Measurements from ENCODE around the gene SPSB1. TPM values are rescaled to one million over a fixed set of nuclear protein-coding genes. Genes with fewer than 3 reads are reported as not detected.

Gene SPSB1
- total RNA-seq, 4 donors from 2014 or later: 33.5 to 111 (median 76.3) TPM

DNA sequence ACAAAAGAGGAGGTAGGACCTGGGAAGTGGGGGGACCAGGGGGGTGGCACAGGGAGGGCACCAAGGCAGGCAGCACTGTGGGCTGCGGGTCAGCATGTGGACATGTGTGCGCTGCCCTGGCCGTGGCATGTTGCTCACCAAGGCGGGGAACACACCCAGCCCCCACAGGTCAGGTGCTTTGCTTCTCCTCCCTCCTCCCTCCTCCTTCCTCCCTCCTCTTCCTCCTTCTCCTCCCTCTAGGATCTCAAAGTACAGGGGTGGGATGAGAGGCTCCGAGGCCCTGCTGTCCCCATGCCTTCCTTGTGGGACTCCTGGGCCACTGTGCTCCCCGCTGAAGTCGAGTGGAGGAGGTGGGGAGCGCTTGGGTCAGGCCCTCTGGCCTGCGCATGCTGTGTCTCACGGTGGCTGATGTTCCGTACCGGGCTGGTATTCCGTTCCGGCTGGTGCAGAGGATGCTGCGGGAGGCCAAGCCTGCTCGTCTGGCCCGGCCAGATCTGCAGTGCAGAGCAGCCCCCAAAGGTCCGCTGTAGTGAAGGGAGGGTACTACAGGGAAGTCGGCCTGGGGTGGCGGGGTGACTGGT lies 26.6 kb downstream of the SPSB1 start:
- DNase-seq (ENCODE audit: low spot score) (no peak), ATAC-seq (ENCODE audit: low FRiP score) (no peak)
- no peak for TF ChIP-seq CTCF (IDR thresholded peaks at IDR 0.05)

DNA sequence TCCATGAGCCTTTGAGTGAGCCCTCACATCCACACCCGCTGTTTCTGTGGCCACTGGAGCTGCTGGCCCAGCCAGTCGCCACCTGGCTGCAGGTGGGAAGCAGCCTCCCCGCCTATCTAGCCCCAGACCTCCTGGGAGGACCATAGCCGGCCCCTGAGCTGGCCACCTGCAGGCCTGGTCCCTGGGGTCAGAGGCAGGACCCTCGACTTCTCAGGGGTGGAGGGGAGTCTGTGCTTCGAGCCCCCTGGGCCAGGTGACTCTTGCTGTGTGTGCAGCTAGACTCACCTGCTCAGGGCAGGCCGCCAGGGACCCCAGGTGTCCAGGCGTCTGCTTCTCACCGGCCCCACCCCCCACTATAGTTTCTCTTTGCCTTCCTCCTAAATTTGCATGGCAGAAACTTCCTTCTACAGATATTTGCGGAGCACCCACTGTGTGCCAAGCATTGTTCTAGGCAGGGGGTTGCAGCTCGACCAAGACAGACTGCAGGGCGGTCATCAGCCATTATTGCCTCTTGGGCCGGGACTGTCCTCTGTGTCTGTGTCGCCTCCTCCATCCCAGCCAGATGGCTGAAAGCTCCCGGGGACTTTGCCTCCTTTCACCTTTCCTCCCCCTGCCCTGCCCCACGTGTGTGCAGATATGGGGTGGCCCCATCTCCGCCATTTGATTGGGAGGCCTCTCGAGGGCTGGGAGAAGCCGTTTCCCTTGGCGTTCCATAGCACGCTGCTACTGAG lies 27.3 kb downstream of the SPSB1 start:
- DNase-seq (ENCODE audit: low spot score) (no peak), ATAC-seq (ENCODE audit: low FRiP score) (no peak)
- TF ChIP-seq CTCF (IDR thresholded peaks at IDR 0.05): no peak

GRCh38 chr1:9320520-9321479 lies 28.1 kb downstream of the SPSB1 start:
- DNase-seq (ENCODE audit: low spot score) (no peak), ATAC-seq (ENCODE audit: low FRiP score) (no peak)
- no peak for TF ChIP-seq CTCF (IDR thresholded peaks at IDR 0.05)

GRCh38 chr1:9321480-9321849 lies 28.8 kb downstream of the SPSB1 start:
- DNase-seq (ENCODE audit: low spot score): no peak
- peak; percentile 43 for ATAC-seq (ENCODE audit: low FRiP score)
- no peak for TF ChIP-seq CTCF (IDR thresholded peaks at IDR 0.05)

GRCh38 chr1:9321986-9322660 lies 29.4 kb downstream of the SPSB1 start:
- no peak for ATAC-seq (ENCODE audit: low FRiP score)
- no peak for TF ChIP-seq CTCF (IDR thresholded peaks at IDR 0.05)
- no peak for DNase-seq (ENCODE audit: low spot score)

DNA sequence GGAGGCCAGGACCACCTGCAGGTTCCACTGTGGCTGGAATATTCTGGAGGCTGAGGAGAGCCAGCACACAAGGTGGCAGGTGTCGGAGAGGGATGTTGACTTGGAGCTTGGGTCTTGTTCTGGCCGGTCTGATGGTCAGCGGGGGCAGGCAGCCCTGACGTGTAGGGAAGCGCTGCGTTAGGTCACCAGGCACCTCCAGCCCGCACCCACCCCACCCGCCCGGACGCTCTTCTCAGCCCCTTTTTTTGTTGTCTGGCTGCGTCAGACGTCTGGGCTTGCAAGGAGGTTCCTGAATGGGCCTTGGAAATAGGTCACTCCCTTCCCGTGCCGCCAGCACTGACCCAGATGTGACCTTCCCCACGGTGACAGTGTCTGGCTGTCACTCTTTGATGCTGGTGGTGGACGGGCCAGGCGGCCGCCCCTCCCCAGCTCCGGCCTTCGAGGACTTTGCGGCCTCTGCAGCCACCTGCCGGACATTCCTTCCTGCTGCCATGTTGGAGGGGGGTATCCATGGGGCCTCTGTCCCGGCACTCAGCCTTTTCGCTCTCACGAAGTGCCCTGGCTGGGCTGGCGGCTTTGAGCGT lies 30.1 kb downstream of the SPSB1 start:
- TF ChIP-seq CTCF (IDR thresholded peaks at IDR 0.05): no peak
- ATAC-seq (ENCODE audit: low FRiP score) (no peak), DNase-seq (ENCODE audit: low spot score) (no peak)

Data from omental fat pad (tissue), 4 donors.